HL-60 (cell line): ENCODE data around the gene ANO1.

ENCODE experiments used
- DNase-seq, 2 experiments: peaks; one replicate each; pipeline ENCODE4 v3.0.0-alpha.2; 2010 to 2020; ENCODE audit warnings: low read depth in 1 of 2, low spot score in 1 of 2
- H3K27ac ChIP-seq: fragments of 250-450 bp; sonication (Bioruptor Pico); replicated peaks from 2 replicates; pipeline ENCODE4 v1.5.1; 2020; ENCODE audit warnings: mild to moderate bottlenecking, moderate library complexity
- H3K27me3 ChIP-seq: fragments of 250-450 bp; sonication (Bioruptor Pico); 2 replicates; pipeline ENCODE4 v1.5.1; 2021; ENCODE audit warnings: mild to moderate bottlenecking, moderate library complexity; ENCODE audit not compliant: insufficient read depth, poor library complexity, severe bottlenecking
- H3K4me3 ChIP-seq: replicated peaks from 2 replicates; pipeline ENCODE4 v1.5.1; 2011; ENCODE audit warnings: mild to moderate bottlenecking, control low read depth, low read length; ENCODE audit not compliant: insufficient read depth
- GABPA ChIP-seq: IDR thresholded peaks from 2 replicates; pipeline ENCODE4 v1.6.1; 2012; ENCODE audit warnings: low read depth
- POLR2AphosphoS5 ChIP-seq: IDR thresholded peaks from 2 replicates; pipeline ENCODE4 v1.6.1; 2012; ENCODE audit warnings: low read depth
- SPI1 ChIP-seq: IDR thresholded peaks from 2 replicates; pipeline ENCODE4 v1.6.1; 2012; ENCODE audit warnings: low read depth, mild to moderate bottlenecking, borderline replicate concordance
- TF ChIP-seq, protein P1 (sequence below): IDR thresholded peaks from 2 replicates; pipeline ENCODE4 v1.6.1; 2012; ENCODE audit warnings: low read depth; ENCODE audit not compliant: insufficient replicate concordance
- TF ChIP-seq, protein P2 (sequence below): IDR thresholded peaks from one replicate; pipeline ENCODE4 v1.5.1; 2011; ENCODE audit warnings: low read length, control low read depth, inconsistent platforms; ENCODE audit not compliant: insufficient read depth

The ANO1 gene

DNA sequence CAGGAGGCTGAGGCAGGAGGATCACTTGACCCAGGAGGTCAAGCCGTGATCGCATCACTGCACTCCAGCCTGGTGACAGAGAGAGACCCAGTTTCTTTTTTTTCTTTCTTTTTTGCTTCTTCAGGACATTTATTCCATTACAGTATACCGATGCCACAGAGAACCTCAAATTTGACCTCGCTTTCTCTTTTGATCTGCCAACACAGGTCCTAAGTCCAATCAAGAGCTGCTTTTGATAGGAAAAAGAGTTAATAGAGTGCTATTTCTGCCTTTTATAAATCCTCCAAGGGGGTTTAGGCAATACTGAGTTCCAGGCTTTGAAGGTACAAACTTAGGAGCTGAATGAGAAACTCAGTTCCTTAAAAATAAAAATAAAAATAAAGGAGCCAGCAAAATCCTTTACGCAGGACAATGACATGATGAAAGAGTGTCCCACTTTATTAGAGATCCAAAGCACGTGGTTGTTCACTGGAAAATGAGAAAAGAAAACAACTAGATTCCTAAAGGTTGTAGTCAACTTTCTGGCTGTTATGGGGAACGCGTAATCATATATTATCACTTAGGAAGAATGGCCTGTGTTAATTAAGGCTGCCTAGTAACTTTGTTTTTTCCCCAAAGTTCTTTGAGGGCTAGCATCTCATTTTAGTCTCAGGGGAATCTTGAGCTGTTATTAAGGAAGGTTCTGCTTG lies 152.2 kb downstream of the ANO1 start:
- DNase-seq, result no peak
- Histone ChIP-seq H3K4me3 (no peak overlapping the region), H3K27ac (no peak overlapping the region), H3K27me3 (no peaks in the 10 kb centered on the region)
- TF ChIP-seq SPI1, result no peak
- no peak for TF ChIP-seq GABPA
- TF ChIP-seq POLR2AphosphoS5, result no peak
- TF ChIP-seq, protein P1, sequence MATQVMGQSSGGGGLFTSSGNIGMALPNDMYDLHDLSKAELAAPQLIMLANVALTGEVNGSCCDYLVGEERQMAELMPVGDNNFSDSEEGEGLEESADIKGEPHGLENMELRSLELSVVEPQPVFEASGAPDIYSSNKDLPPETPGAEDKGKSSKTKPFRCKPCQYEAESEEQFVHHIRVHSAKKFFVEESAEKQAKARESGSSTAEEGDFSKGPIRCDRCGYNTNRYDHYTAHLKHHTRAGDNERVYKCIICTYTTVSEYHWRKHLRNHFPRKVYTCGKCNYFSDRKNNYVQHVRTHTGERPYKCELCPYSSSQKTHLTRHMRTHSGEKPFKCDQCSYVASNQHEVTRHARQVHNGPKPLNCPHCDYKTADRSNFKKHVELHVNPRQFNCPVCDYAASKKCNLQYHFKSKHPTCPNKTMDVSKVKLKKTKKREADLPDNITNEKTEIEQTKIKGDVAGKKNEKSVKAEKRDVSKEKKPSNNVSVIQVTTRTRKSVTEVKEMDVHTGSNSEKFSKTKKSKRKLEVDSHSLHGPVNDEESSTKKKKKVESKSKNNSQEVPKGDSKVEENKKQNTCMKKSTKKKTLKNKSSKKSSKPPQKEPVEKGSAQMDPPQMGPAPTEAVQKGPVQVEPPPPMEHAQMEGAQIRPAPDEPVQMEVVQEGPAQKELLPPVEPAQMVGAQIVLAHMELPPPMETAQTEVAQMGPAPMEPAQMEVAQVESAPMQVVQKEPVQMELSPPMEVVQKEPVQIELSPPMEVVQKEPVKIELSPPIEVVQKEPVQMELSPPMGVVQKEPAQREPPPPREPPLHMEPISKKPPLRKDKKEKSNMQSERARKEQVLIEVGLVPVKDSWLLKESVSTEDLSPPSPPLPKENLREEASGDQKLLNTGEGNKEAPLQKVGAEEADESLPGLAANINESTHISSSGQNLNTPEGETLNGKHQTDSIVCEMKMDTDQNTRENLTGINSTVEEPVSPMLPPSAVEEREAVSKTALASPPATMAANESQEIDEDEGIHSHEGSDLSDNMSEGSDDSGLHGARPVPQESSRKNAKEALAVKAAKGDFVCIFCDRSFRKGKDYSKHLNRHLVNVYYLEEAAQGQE, result no peak
- TF ChIP-seq, protein P2, sequence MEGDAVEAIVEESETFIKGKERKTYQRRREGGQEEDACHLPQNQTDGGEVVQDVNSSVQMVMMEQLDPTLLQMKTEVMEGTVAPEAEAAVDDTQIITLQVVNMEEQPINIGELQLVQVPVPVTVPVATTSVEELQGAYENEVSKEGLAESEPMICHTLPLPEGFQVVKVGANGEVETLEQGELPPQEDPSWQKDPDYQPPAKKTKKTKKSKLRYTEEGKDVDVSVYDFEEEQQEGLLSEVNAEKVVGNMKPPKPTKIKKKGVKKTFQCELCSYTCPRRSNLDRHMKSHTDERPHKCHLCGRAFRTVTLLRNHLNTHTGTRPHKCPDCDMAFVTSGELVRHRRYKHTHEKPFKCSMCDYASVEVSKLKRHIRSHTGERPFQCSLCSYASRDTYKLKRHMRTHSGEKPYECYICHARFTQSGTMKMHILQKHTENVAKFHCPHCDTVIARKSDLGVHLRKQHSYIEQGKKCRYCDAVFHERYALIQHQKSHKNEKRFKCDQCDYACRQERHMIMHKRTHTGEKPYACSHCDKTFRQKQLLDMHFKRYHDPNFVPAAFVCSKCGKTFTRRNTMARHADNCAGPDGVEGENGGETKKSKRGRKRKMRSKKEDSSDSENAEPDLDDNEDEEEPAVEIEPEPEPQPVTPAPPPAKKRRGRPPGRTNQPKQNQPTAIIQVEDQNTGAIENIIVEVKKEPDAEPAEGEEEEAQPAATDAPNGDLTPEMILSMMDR, result no peak

DNA sequence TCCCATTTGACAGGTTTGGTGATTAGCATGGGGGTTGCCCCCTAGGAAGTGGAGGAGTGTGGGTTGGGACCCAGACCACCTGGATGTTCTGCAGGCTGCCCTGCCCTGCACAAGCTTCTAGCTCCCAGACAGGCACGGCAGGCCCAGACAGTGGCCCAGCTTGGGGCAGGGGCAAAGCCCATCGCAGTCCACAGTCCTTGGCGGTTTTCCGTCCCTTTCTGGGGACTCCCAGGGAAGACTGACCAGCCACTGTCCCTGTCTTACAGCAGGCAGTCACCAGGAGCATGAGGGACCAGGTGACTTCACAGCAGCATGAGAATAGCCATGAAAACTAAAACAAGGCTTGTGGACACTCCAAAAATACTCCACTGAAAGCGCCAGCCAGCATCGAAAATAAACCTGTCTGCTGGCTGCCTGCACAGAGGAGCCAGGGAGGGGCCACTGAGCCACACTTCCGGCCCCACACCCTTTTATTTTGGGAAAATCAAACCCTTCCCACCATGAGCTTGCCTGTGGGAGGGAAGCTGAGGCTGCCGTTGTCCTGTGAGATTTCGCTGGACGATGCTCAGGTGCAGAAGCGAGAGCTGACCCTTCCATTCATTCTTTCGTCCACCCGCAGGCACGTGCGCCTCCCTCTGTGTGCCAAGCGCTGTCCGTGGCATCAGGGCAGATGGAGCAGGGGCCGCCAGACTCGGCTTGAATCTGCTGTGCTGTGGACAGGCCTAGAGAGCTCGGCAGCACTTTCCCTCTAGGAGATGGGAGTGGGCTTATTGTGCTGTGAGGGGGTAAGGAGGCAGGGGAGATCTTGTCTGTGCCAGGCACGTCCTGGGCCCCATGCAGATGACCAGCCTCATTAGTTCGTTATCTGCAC lies 153.0 kb downstream of the ANO1 start:
- Histone ChIP-seq H3K4me3 (no peak overlapping the region), H3K27ac (no peak overlapping the region), H3K27me3 (no peaks in the 10 kb centered on the region)
- no peak for DNase-seq
- TF ChIP-seq, protein P2, result no peak
- TF ChIP-seq SPI1 (no peak), GABPA (no peak), POLR2AphosphoS5 (no peak)
- TF ChIP-seq, protein P1, result no peak

DNA sequence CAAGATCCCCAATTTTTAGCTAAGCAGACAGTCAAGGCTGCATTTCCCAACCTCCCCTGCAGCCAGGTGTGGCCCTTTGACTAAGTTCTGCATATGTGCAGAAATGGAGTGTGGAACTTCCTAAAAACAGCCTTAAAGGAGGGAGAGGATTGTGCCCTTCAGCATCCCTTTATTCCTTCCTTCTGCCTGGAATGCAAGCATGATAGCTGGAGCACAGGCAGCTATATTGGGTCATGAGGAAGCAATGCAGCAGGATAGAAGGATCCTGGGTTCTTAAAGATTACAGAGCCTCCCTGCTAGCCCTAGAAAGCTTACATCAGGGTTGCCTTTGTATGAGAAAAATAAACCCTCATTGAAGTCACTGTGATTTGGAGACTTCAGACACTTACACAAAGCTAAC lies 154.9 kb downstream of the ANO1 start:
- H3K27ac ChIP-seq, result no peak overlapping the region
- no peak overlapping the region for H3K4me3 ChIP-seq
- TF ChIP-seq GABPA (no peak), SPI1 (no peak)
- TF ChIP-seq, protein P1, result no peak
- TF ChIP-seq, protein P2, result no peak
- no peaks in the 10 kb centered on the region for H3K27me3 ChIP-seq
- no peak for DNase-seq
